NCI-H1694 treated with DMSO at 0.1 percent for 48 hours (cell line): Measurements from ENCODE around the gene CAPZA3.
"Not testable (repeated sequence)": the region's sequence is repeated elsewhere in the genome, so short reads cannot be mapped to it uniquely, and the experiment has no call there.

Experiments
- DNase-seq: peaks from one replicate; lab custom pipeline; 2025; lab: John Stamatoyannopoulos, UW

Gene CAPZA3

GRCh38 chr12:18737819-18738218 lies at the start of gene CAPZA3, which contains the start of gene PLCZ1:
Gene CAPZA3, plus strand, starts transcription at chr12:18738119. Its CDS starts 150 bp downstream, at chr12:18738269.
Gene PLCZ1, minus strand, starts transcription at chr12:18738012. Its CDS starts 641 bp downstream, at chr12:18737371.
- DNase-seq = no peak

- DNase-seq = no peak
Measured at GRCh38 chr12:18689771-18690170, 48.1 kb upstream of the CAPZA3 start.

- DNase-seq = no peak
Measured at GRCh38 chr12:18690653-18691052, 47.3 kb upstream of the CAPZA3 start.

- not testable (repeated sequence) for DNase-seq
Measured at GRCh38 chr12:18693986-18694385, 43.9 kb upstream of the CAPZA3 start.

- DNase-seq = no peak
Measured at GRCh38 chr12:18696971-18697602, 40.8 kb upstream of the CAPZA3 start.

- DNase-seq = no peak
Measured at GRCh38 chr12:18700271-18700670, 37.6 kb upstream of the CAPZA3 start.

GRCh38 chr12:18703321-18703720 lies 34.6 kb upstream of the CAPZA3 start:
- DNase-seq = no peak

GRCh38 chr12:18703911-18704310 lies 34.0 kb upstream of the CAPZA3 start:
- no peak for DNase-seq

- DNase-seq = no peak
Measured at GRCh38 chr12:18706798-18707197, 31.1 kb upstream of the CAPZA3 start.

- no peak for DNase-seq
Measured at GRCh38 chr12:18716236-18716635, 21.7 kb upstream of the CAPZA3 start.

GRCh38 chr12:18718462-18718861 lies 19.5 kb upstream of the CAPZA3 start:
- DNase-seq = no peak

- DNase-seq = no peak
Measured at GRCh38 chr12:18719922-18720510, 17.9 kb upstream of the CAPZA3 start.

GRCh38 chr12:18720690-18721089 lies 17.2 kb upstream of the CAPZA3 start:
- no peak for DNase-seq

- DNase-seq = no peak
Measured at GRCh38 chr12:18721452-18721851, 16.5 kb upstream of the CAPZA3 start.

- DNase-seq = no peak
Measured at GRCh38 chr12:18723752-18724151, 14.2 kb upstream of the CAPZA3 start.

- DNase-seq = no peak
Measured at GRCh38 chr12:18731156-18731555, 6.8 kb upstream of the CAPZA3 start.

GRCh38 chr12:18747895-18748294 lies 10.0 kb downstream of the CAPZA3 start:
- DNase-seq = no peak

- no peak for DNase-seq
Measured at GRCh38 chr12:18749386-18749957, 11.6 kb downstream of the CAPZA3 start.

GRCh38 chr12:18750085-18750484 lies 12.2 kb downstream of the CAPZA3 start:
- no peak for DNase-seq

- DNase-seq = no peak
Measured at GRCh38 chr12:18751866-18752265, 13.9 kb downstream of the CAPZA3 start.

GRCh38 chr12:18752280-18752920 lies 14.5 kb downstream of the CAPZA3 start:
- no peak for DNase-seq

- DNase-seq = no peak
Measured at GRCh38 chr12:18752947-18753346, 15.0 kb downstream of the CAPZA3 start.
